Stimulated activated CD8-positive, alpha-beta memory T cell treated with anti-CD3 and anti-CD28 coated beads, Interleukin-7, amount 100 ng/mL, for 48 hours (primary cell): ENCODE results near the gene TCF12.
A peak's percentile ranks its signal among the peaks of the same experiment; 100 is the strongest.

Experiments
- DNase-seq, 2 donors: peaks; one replicate each; pipeline ENCODE4 v3.0.0-alpha.2; 2020; ENCODE audit warnings: low read depth in 1 of 2; ENCODE audit errors: extremely low read depth in 1 of 2

The TCF12 gene

DNA sequence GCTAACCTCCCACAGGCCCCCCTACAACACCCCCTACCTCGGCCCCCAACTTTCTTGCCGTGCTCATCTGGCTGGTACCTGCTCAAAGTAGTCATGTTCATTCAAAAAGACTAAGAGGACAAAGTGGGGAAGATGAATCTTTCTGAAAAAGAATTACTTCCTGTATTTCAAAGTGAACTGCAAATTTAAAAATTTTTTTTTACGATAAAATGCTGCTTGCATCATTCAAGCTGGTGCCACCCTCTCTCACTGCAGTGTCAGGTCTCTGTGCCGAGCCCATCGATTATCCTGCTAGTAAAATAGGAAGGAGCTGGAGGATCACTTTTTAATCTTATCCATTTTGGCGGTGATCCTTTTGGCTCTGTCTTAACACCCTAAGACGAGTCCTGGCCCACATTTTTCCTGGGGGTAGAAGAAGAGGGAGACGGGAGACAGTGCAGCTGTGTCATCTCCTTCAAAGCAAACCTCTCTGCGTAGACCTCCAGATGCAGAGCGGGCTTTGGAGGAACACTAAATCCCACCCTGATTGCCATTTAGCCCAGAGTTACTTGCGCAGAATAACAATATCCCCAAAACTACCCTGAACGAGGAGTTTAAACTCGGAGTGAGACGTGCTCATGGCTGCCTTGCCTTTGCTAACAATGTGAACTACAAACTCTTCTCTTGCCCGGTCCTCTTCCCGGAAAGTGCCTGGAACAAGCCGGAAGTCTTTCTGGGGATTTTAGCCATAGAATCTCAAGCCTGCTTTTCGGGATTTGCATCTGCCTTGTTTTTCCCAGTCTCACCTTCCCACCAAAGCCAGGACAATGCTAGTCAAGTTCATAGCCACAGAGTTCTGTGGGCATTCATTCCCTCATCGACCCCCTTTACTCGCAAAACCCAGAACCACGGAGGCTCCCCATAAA, 391.7 kb downstream of the TCF12 start:
- DNase-seq, result no peak

DNA sequence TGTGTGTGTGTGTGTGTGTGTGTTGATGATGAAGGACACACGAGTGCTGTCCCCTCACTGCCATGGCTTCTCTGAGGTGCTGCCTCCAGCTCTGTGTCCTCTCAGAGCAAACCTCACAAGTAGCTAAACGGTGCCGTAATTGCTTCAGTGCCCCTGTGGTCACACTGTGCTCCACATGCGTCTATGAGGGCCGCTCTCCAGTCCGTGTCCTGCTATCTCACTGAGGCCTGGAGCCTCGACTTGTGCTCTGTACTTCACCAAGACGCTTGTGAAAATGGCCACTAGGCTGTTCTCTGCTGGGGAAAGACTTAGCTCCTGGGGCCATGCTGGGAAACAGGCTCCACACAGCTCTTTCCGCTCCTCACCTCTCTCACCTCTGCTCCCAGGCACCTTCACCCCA, 392.4 kb downstream of the TCF12 start:
- no peak for DNase-seq

DNA sequence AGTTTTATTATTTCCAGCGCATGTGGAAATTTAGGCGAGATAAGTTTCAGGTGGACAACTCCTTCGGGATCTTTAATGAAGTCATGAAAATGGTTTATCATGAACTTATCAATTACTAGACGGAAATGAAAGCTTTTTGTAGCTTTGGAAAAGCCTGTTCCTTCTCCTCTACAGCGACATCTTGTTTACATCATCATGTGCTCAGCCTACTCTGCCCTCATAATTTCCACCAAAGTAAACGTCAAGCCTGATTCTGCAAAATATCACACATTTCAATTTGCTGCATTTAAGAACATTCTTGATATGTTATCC, 393.5 kb downstream of the TCF12 start:
- DNase-seq, result no peak

DNA sequence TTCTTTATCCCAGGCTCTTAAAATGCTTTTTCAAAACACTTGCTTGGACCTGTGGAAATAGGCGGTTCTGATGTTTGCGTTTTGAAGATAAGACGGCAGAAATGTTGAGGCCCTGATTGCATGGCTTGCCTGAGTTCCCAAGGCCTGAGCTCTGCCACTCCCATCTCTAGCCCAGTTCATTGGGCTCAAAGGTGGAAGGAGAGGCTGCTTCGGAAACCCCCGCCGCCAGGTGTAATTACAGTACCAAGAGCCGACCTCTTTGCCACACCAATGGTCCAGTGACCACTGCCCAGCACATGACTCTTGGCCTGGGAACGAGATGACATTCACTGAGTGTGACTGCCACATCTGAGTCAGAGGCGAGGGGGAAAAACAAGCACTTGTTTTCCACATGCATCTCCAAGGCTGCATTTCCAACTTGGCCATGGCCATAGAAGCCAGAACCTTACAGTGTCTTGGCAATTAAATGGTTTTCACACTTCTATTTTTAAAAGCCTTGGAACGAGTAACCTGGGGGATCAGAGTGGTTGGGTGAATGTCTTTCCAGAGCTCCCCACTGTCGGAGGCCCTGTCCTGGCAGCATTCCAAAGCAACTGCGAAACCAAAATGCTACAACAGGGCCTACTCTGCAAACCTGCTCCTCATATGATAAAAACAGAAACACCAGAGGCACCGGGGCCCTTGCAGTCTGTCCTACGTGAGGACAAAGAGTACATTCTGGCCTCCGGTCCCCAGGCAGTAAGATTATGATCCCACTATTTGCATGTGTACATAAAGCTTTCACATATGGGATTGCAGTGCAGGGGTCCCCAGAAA, 394.1 kb downstream of the TCF12 start:
- no peak for DNase-seq

DNA sequence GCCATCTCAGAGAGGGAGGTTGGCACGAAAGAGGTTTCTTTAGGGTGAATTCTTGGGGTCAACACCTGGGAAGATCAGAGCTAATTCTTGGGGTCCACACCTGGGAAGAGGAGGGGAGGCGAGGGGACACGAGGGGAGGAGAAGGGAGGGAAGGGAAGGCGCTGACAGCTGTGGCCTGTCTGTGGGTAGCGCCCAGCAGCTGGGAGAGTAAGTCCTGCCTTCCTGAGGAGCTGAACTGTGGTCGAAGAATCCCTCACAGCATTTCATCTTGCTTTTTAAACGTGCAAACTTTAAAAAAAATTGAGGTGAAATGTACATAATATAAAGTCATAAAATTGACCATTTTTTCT, 394.7 kb downstream of the TCF12 start:
- DNase-seq, result no peak

DNA sequence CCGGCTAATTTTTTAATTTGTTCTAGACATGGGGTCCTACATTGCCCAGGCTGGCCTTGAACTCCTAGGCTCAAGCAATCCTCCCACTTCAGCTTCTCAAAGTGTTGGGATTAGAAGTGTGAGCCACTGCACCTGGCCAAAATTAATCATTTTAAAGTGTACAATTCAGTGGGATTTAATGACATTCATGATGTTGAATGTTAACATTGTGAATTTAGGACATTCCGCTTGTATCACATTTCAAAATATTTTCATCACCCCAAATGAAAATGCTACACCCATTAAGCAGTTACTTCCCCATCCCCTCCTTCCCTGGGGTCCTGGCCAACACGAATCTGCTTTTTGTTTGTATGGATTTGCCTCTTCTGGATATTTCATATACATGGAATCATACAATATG, 395.8 kb downstream of the TCF12 start:
- DNase-seq, result no peak

DNA sequence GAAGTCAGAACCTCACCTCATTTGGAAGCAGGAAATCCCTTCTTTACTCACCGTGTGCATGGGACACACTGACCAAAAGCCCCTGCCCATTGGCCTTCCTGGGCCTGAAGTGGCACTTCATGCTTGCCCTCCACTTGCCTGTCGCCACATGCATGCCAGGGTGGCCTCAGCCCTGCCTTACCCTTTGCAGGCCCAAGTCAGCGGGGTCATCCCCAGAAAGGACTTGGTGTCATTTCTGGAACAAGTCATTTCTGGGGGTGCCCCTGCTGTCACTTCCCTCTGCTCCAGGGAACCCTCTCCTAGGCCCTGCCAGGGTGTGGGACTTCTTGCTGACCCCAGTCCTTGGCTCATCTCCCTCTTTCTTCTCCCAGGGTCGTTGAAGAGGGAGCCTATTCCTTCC, 398.0 kb downstream of the TCF12 start:
- no peak for DNase-seq

DNA sequence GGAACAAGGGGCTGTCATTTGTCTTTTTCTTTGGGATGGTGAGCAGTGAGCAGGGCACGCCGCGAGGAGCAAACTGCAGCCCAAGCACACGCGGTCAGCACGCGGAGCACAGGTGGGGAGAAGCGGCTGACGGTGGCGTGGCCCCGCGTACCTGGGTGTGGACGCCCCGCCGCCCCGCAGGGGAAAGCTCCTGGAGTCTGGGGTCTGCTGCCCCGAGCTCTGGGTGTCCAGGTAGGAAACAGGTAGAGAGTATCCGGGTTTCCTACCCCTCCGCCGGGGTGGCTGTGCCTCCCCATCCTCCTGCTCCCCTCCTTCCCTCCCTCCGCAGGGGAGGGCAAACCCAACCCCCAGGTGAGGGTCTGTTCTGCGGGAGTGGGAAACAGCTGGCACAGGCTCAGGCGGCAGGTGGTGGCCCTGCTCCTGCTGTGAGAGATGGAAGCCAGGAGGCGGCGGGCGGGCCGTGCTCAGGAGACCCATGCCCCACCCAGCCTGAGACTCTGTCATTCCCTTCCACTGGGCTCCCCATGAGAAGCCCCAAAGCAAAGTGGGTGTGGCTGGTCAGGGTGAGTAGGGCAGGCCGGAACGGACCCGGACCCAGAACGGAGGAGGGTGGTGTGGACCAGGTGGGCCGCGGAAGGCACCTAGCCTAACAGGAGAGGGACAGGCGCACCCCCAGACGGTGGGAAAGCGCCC, 400.9 kb downstream of the TCF12 start:
- DNase-seq, result no peak

DNA sequence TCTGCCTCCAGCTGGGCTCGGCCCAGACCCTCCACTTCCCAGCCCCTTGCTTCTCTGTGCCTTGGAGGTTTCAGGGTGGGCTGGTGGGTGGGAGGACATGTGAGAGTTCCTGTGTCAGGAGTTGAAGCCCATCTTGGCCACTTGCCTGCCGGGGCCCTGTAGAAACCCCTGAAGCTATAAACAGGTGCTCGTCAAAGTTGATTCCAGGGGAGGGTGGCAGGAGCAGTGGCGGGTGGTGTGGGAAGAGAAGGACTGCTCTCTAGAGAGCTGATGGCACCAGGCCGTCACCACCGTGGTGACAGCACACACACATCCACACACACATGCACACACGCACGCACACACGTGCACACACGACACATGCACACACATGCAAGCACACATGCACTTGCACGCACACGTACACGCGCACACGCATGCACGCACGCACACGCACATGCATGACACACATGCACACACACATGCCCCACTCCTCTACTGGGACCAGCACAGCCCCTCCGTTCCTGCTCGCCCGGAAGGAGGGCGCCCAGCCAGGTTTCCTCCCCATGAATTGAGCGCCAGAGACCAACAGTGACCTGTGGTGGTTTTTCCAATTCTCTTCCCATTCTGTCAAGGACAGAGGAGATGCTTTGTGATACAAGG, 401.6 kb downstream of the TCF12 start:
- DNase-seq, result no peak

DNA sequence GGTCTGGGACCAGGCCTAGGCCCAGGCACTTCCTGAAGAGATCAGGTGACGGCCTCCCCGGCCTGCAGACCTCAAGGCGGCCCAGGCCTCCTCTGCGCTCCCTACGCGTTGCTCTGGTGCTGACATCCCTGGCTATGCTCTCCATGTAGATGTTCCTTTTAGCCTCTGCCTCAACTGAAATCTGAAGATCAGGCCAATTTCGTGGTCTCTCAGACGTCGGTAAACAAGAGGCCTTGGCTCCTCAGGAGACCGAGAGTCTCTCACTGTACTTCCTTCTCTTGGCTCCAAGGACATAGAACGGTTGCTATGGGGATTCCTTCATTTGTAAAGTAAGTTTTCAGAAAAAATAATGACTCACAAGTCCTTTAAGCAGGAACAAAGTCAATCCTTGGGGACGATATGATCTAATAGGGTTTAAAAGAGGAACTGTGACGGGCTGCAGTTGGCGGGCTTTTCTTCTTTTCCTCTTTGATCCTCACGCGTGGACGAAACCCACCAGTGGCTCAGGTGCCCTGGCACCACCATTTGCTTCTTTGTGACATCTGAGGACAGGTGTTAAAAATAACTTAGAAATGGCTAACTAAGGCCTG, 402.3 kb downstream of the TCF12 start:
- no peak for DNase-seq

DNA sequence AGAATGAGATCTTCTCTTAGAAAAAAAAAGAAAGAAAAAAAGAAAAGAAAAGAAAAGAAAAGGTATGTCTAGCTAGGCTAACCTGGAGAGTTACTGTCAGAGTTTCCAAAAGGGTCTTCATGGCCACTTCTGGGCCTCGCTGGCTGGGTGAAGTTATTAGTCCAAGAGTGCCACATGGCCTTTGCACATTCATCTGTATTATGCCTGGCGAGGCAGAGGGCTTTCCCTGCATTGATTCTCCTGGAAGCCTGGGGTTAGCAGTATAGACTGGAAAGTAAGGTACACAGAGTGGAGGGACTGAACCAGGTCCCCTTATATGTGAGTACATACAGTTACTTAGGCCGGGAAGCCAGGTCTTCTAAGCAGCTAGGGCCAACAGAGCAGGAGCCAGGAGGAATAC, 403.0 kb downstream of the TCF12 start:
- DNase-seq, result no peak

DNA sequence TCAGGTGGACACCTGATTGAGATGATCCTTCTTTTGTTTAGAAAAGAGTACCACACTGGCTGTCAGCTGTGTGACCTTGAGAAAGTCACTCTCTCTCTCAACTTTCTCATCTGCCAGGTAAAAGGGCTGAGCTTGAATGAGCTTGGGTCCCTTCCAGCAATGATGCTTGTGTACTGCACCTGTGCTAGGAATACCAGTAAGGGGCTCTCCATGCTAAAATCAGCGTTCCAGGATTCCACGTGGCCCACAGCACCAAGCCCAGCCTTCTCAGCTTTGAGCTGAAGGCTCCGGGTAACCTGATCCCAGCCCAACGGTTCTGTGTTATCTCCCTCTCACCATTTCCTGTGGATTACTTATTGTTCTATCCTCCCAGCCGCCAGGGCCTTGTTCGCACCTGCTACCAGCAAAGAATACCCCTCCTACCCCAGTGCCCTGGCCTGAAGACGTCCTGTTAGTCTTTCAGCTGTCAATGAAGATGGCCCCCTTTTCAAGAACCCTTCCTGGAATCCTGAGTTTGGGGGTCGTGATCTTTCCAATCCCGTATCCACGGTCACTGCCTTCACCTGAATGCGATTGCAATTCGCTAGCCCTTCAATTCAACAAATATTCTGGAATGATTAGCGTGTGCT, 403.6 kb downstream of the TCF12 start:
- no peak for DNase-seq

DNA sequence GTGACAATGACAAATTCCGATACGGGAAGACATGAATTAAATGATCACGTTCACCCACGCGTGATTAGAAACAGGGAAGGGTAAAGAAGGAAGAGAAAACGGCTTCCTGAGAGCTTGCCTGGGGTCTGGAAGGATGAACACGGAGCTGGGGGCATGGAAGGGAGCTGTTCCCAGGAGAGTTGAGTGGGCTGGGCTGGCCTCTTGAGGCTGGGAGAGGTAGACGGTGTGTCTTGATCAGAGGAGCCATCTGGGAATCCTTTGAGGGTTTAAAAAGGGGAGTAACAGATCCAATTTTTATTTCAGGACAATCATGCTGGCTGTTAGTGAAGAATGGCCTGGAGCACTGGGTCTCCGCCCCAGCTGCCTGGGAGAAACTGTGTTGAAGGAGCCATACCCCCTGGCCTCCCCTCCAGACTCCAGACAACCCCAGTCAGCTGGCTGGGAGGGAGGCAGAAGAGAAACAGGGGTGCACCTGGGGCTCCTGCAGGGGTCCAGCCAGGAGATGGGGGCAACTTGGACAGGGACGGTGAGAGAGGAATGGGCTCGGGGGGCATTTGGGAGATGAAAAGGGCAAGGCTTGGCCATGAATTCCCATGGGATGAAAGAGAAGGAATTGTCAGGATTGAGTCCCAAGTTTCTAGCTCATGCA, 404.3 kb downstream of the TCF12 start:
- DNase-seq, result no peak

DNA sequence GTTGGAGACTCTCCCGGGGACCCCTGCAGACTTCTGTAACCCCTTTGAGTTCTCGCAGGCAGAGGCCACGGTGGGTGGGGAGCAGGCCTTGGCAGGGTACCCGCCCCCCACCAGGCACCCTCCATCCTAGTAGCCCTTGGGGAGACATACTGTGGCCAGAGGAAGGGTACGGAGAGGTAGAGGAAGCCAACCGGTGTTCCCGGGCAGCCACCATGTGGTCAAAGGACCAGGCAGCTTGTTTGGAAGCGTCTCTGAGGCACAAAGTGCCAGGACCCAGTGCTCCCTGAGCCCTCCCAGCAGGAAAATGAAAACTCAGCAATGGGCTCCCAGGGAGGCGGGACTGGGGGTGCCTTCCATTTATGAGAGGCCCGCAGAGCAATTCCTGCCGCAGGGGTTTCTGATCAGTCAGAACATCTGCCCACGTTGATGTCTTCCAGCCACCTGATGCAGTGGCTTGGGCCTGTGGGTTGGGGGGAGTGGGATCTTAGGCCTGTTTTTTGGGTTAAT, 404.9 kb downstream of the TCF12 start:
- no peak for DNase-seq

DNA sequence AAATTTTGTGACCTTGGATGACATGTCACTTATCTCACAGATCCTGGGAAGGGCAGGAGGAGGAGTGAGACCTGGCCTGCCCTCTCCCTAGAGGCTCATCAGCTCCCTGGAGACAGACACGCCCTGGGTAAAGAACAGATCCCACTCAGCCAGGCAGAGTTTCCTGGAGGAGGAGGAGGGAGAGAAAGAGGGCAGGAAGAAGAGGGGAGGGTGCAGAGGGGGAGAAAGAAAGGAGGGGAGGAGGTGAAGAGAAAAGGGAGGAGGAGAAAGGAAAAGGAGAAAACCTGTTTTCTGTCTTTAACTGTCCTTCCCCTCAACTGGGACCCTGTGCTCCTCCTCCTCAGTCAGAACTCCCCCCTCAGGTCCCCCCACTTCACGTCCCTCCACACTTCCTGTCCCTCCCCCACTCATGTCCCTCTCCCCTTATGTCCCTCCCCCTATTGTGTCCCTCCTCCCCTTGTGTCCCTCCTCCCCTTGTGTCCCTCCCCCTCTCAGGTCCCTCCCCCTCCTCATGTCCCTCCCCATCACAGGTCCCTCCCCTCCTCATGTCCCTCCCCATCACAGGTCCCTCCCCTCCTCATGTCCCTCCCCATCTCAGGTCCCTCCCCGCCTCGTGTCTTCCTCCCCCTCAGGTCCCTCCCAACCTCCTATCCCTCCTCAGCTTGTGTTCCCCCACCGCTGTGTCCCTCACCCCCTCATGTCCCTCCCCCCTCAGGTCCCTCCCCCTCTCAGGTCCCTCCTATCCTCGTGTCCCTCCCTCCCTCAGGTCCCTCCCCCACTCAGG, 405.6 kb downstream of the TCF12 start:
- DNase-seq, result peak in 1 of 2 donors; percentile 5

DNA sequence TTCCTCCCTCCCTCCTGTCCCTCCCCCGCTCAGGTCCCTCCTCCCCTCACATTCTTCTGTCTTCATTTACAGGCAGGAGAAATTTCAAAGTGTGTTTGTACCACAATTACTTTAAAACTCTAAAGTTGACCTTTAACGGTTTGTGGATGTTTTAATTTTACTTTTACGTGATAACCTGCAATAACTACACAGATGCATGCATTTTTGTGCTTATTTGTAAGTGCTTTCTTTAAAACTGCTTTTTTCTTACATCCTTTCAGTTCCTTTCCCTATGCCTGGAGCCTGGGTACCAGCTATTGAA, 406.1 kb downstream of the TCF12 start:
- no peak for DNase-seq

DNA sequence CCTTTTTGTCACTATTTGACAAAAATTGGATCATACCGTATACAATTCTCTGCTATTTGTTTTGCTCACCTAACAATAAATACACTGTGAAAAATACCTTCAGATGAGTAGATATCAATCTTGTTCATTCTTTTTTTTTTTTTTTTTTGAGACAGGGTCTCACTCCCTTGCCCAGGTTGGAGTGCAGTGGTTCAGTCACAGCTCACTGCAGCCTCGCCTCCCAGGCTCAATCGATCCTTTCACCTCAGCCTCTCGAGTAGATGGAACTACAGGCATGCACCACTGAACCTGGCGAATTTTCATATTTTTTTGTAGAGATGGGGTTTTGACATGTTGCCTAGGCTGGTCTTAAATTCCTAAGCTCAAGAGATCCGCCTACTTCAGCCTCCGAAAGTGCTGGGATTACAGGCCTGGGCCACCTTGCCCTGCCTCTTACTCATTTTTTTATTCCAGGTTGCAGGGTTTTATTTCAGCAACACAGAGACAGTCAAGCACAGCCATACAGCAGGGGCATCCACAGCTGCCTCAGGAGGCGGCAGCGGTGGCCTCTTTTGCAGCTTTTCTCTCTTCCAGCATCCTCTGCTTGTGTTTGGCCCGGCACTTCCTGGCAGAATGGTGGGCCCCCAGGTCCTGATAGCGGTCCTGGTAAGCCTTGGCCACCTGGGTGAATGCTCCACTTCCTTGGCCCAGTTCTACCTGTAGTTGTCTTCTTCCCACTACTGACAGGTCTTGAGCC, 406.7 kb downstream of the TCF12 start:
- DNase-seq, result no peak

DNA sequence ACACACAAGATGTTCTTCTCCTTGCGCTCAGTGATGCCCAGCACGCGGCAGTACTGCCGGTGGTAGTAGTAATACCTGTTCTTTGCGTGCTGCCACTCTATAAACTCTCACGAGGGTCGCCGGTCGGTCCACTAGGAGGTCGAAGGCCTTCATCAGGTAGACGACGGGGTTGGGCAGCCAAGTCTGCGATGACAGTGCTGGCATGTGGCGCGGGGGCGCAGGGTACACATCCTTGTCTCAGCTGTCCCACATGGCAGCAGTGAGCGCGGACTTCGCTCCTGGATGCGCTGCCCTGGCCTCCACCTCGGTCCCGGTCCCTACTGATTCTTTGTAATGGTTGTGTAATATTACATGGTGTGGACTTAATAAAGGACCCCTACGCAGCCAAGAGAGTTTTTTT, 407.8 kb downstream of the TCF12 start:
- no peak for DNase-seq
